ENCODE results near the gene GFRA3. TPM values are rescaled to one million over a fixed set of nuclear protein-coding genes. Genes with fewer than 3 reads are reported as not detected.

Gene GFRA3
- total RNA-seq, 2 experiments from 2014 or later: 0.12 TPM; not detected in 1

GRCh38 chr5:138223532-138223931, 50.9 kb downstream of the GFRA3 start:
- ChIA-PET POLR2A (interaction anchor here (0.6 kb wide), 1 partner anchor 1125 kb away, joined by 5 read pairs; no protein-coding TSS in a partner anchor), CTCF (interaction anchor here (0.7 to 2.7 kb wide), 10 partner anchors 20 to 188 kb away, joined by 3 to 10 read pairs (median 4); partner anchors contain the start of gene KDM3B)
- Mint-ChIP-seq H3K9me3 (peaks cover 6% of the 10 kb centered on the region), H3K27ac (no peak overlapping the region), H3K4me3 (no peak overlapping the region), H3K27me3 (peaks cover 8% of the 10 kb centered on the region), H3K4me1 (ENCODE audit: low read depth) (peaks cover 4% of the 10 kb centered on the region), H3K36me3 (peaks cover 2% of the 10 kb centered on the region)
- intact Hi-C loops (cut with micrococcal nuclease): loop anchor here (2.0 kb wide), 1 partner anchor 51 kb away; the partner anchor contains the start of gene GFRA3
- no peak for DNase-seq

- Mint-ChIP-seq H3K27ac (no peak overlapping the region), H3K4me3 (no peak overlapping the region), H3K27me3 (peaks cover 1% of the 10 kb centered on the region), H3K9me3 (no peaks in the 10 kb centered on the region), H3K36me3 (peaks cover 7% of the 10 kb centered on the region), H3K4me1 (ENCODE audit: low read depth) (peaks cover 12% of the 10 kb centered on the region)
- ChIA-PET POLR2A (no interaction called here), CTCF (interaction anchor here (1.3 kb wide), 1 partner anchor 136 kb away, joined by 9 read pairs; the partner anchor contains the start of gene KDM3B)
- intact Hi-C loops (cut with micrococcal nuclease): loop anchor here (10.0 kb wide), 1 partner anchor 218 kb away; the partner anchor contains the start of gene REEP2
- no peak for DNase-seq
Observed at GRCh38 chr5:138216799-138217198, 57.6 kb downstream of the GFRA3 start.

GRCh38 chr5:138213161-138214029, 61.0 kb downstream of the GFRA3 start, which contains the start of gene CDC23:
TSS of gene CDC23 (minus strand) at chr5:138213323. CDS start at chr5:138213312, 11 bp downstream.
- H3K9me3 Mint-ChIP-seq: no peaks in the 10 kb centered on the region
- H3K4me3 Mint-ChIP-seq: peak within 1 kb of the TSS; percentile 100
- CTCF ChIA-PET: interaction anchor here (0.8 to 2.8 kb wide), 7 partner anchors 9 to 252 kb away, joined by 3 to 13 read pairs (median 4); partner anchors contain the start of genes EGR1 and KDM3B
- intact Hi-C loops (cut with micrococcal nuclease): loop anchor here (1.0 to 10.0 kb wide), 5 partner anchors 35 to 330 kb away; partner anchors contain the start of genes BRD8, CDC25C, ETF1 and KDM3B
- H3K36me3 Mint-ChIP-seq: peaks cover 11% of the 10 kb centered on the region
- POLR2A ChIA-PET: interaction anchor here (0.7 to 1.7 kb wide), 8 partner anchors 35 to 459 kb away, joined by 3 to 6 read pairs (median 4); partner anchors contain the start of genes BRD8, CDC25C, EGR1 and ETF1
- peaks cover 20% of the 10 kb centered on the region for H3K4me1 Mint-ChIP-seq (ENCODE audit: low read depth)
- peak within 1 kb of the TSS; percentile 89 for H3K27ac Mint-ChIP-seq
- DNase-seq: peak; percentile 94
- no peaks in the 10 kb centered on the region for H3K27me3 Mint-ChIP-seq

- DNase-seq: no peak
- peak overlapping the region; percentile 89 for H3K27ac Mint-ChIP-seq
- POLR2A ChIA-PET: interaction anchor here (0.7 to 1.7 kb wide), 8 partner anchors 34 to 458 kb away, joined by 3 to 6 read pairs (median 4); partner anchors contain the start of genes BRD8, CDC25C, EGR1 and ETF1
- H3K9me3 Mint-ChIP-seq: no peaks in the 10 kb centered on the region
- peak overlapping the region; percentile 100 for H3K4me3 Mint-ChIP-seq
- no peaks in the 10 kb centered on the region for H3K27me3 Mint-ChIP-seq
- CTCF ChIA-PET: interaction anchor here (0.7 to 2.8 kb wide), 5 partner anchors 9 to 141 kb away, joined by 3 to 13 read pairs (median 4); partner anchors contain the start of gene KDM3B
- H3K36me3 Mint-ChIP-seq: peaks cover 15% of the 10 kb centered on the region
- peaks cover 23% of the 10 kb centered on the region for H3K4me1 Mint-ChIP-seq (ENCODE audit: low read depth)
- intact Hi-C loops (cut with micrococcal nuclease): loop anchor here (1.0 to 10.0 kb wide), 5 partner anchors 34 to 331 kb away; partner anchors contain the start of genes BRD8, CDC25C, ETF1 and KDM3B
Observed at GRCh38 chr5:138212828-138213160, 61.6 kb downstream of the GFRA3 start.

GRCh38 chr5:138210985-138211384, 63.4 kb downstream of the GFRA3 start:
- no peak for DNase-seq
- Mint-ChIP-seq H3K4me1 (ENCODE audit: low read depth) (peaks cover 23% of the 10 kb centered on the region), H3K27me3 (no peaks in the 10 kb centered on the region), H3K27ac (no peak overlapping the region), H3K4me3 (peak overlapping the region; percentile 21), H3K36me3 (peaks cover 15% of the 10 kb centered on the region), H3K9me3 (no peaks in the 10 kb centered on the region)
- CTCF ChIA-PET: interaction anchor here (0.7 to 0.9 kb wide), 3 partner anchors 144 to 313 kb away, joined by 3 to 4 read pairs (median 4); no protein-coding TSS in a partner anchor
- intact Hi-C loops (cut with micrococcal nuclease): loop anchor here (10.0 kb wide), 1 partner anchor 224 kb away; the partner anchor contains the start of gene REEP2
- POLR2A ChIA-PET: interaction anchor here (1.0 kb wide), 1 partner anchor 121 kb away, joined by 3 read pairs; the partner anchor contains the start of gene CDC25C

Other genes with a start within 250 kb of the GFRA3 start
- 10 to 100 TPM; 11.5 to 13.8 TPM for gene FAM13B, start 241.5 kb downstream of the GFRA3 start, total RNA-seq
- gene WNT8A, start 190.6 kb downstream of the GFRA3 start, total RNA-seq: not detected
- not detected for gene NME5, start 135.2 kb downstream of the GFRA3 start, total RNA-seq
- 10 to 100 TPM; 62.9 to 65.8 TPM for gene BRD8, start 96.0 kb downstream of the GFRA3 start, total RNA-seq
- 10 to 100 TPM; 55.5 to 60.3 TPM for gene KIF20A, start 95.5 kb downstream of the GFRA3 start, total RNA-seq
- 10 to 100 TPM; 32.4 to 33.4 TPM for gene CDC23, start 61.3 kb downstream of the GFRA3 start, total RNA-seq
- 10 to 100 TPM; 19.1 to 19.2 TPM for gene CDC25C, start 57.2 kb upstream of the GFRA3 start, total RNA-seq
- 10 to 100 TPM; 17.2 to 19.2 TPM for gene FAM53C, start 63.6 kb upstream of the GFRA3 start, total RNA-seq
- 10 to 100 TPM; 38.6 to 39.6 TPM for gene KDM3B, start 78.1 kb upstream of the GFRA3 start, total RNA-seq
- gene REEP2, start 164.4 kb upstream of the GFRA3 start, total RNA-seq: 10 to 100 TPM in 1 of 2 experiments, 1 to 10 TPM in 1; 6.1 to 10.9 TPM
- gene EGR1, start 190.9 kb upstream of the GFRA3 start, total RNA-seq: 10 to 100 TPM; 64.2 to 69.4 TPM

Data from activated CD4-positive, alpha-beta memory T cell treated with anti-CD3 and anti-CD28 coated beads for 36 hours (primary cell).